Upper lobe of left lung (tissue), 6 donors: Measurements from ENCODE around the gene PEPD. TPM values are rescaled to one million over a fixed set of nuclear protein-coding genes. Genes with fewer than 3 reads are reported as not detected.

Experiments used
- ATAC-seq, 2 donors: fragments of 200-7000 bp; cut with Tn5 transposase; one replicate each; pipeline ENCODE4 v1.9.1; 2022; ENCODE audit warnings: mild to moderate bottlenecking in 2 of 2, moderate library complexity in 2 of 2; ENCODE audit not compliant: low FRiP score in 2 of 2
- DNase-seq, 2 donors: peaks; one replicate each; pipeline ENCODE4 v3.0.0-alpha.2; 2019 to 2020
- H3K27ac ChIP-seq, 4 donors: fragments of 200-600 bp; sonication (generic); one replicate each; pipeline ENCODE4 v1.5.1; 2016 to 2019
- H3K27me3 ChIP-seq, 4 donors: fragments of 200-600 bp; sonication (generic); one replicate each; pipeline ENCODE4 v1.5.1; 2017 to 2019
- H3K36me3 ChIP-seq, 4 donors: fragments of 200-600 bp; sonication (generic); one replicate each; pipeline ENCODE4 v1.5.1; 2016 to 2019
- H3K4me1 ChIP-seq, 4 donors: fragments of 200-600 bp; sonication (generic); one replicate each; pipeline ENCODE4 v1.5.1; 2018 to 2019
- H3K4me3 ChIP-seq, 4 donors: fragments of 200-600 bp; sonication (generic); one replicate each; pipeline ENCODE4 v1.5.1; 2017 to 2019; ENCODE audit warnings: mild to moderate bottlenecking in 2 of 4, moderate library complexity in 1 of 4
- H3K9me3 ChIP-seq, 4 donors: fragments of 200-600 bp; sonication (generic); one replicate each; pipeline ENCODE4 v1.5.1; 2018 to 2019
- CTCF ChIP-seq, 6 experiments: fragments of 450-650 bp in 4 of 6; fragments of 200-600 bp in 2 of 6; sonication (generic) in 2 of 6; IDR thresholded peaks; one replicate each; pipeline ENCODE4 v1.5.1; 2016 to 2019; ENCODE audit warnings: antibody characterized with exemption in 6 of 6
- EP300 ChIP-seq, 4 donors: sonication (generic); formaldehyde crosslinking; IDR thresholded peaks; one replicate each; pipeline ENCODE4 v1.5.1; 2017; ENCODE audit warnings: antibody characterized with exemption in 4 of 4, control low read depth in 2 of 4
- POLR2A ChIP-seq, 4 donors: fragments of 450-650 bp; IDR thresholded peaks; one replicate each; pipeline ENCODE4 v1.5.1; 2016 to 2017; ENCODE audit warnings: antibody characterized with exemption in 4 of 4, mild to moderate bottlenecking in 2 of 4
- POLR2AphosphoS5 ChIP-seq, 2 donors: sonication (generic); formaldehyde crosslinking; IDR thresholded peaks; one replicate each; pipeline ENCODE4 v1.5.1; 2017; ENCODE audit warnings: antibody characterized with exemption in 2 of 2
- WGBS, 2 donors: methylation state at CpG; one replicate each; pipeline ENCODE4 v1.1.5; 2017 to 2018; 5-methylcytosine and 5-hydroxymethylcytosine counted together
- total RNA-seq, 6 donors: library from RNA; depleted of rRNA in 4 of 6; stranded (reverse); fragments of >200 nt in 4 of 6; gene quantifications; one replicate each; pipeline versions ENCODE4 v1.1.0 to v1.2.1, GENCODE V29; 2016 to 2021
- donor health status: DM: no; HTN: no; CAD: no; lungs with moderate emphysema.
- donor health status: DM: no; HTN: yes; CAD: no; lungs with severe emphysema.

The PEPD gene
- total RNA-seq, 6 donors from 2014 or later: 30.4 to 106 (median 80.6) TPM

GRCh38 chr19:33472691-33473652 lies 48.6 kb downstream of the PEPD start:
- Histone ChIP-seq H3K36me3 (peaks cover 6 to 17% (median 8%) of the 10 kb centered on the region in 4 donors), H3K27ac (no peak overlapping the region), H3K4me3 (no peak overlapping the region), H3K4me1 (no peaks in the 10 kb centered on the region), H3K9me3 (no peaks in the 10 kb centered on the region), H3K27me3 (no peaks in the 10 kb centered on the region)
- WGBS, 2 donors: 71 to 78% methylated on average over 23 of the region's 23 CpGs
- DNase-seq: peak in 1 of 2 donors; percentile 3
- no peak for ATAC-seq
- TF ChIP-seq EP300 (IDR thresholded peaks at IDR 0.05) (no peak), CTCF (IDR thresholded peaks at IDR 0.05) (no peak), POLR2AphosphoS5 (IDR thresholded peaks at IDR 0.05) (no peak), POLR2A (IDR thresholded peaks at IDR 0.05) (no peak)

- ATAC-seq: no peak
- Histone ChIP-seq H3K4me3 (no peak overlapping the region), H3K36me3 (peaks cover under 1 to 10% (median 4%) of the 10 kb centered on the region in 4 donors), H3K4me1 (no peaks in the 10 kb centered on the region), H3K27ac (no peak overlapping the region), H3K27me3 (no peaks in the 10 kb centered on the region), H3K9me3 (no peaks in the 10 kb centered on the region)
- DNase-seq: peak in 1 of 2 donors; percentile 3
- TF ChIP-seq POLR2A (IDR thresholded peaks at IDR 0.05) (no peak), CTCF (IDR thresholded peaks at IDR 0.05) (no peak), POLR2AphosphoS5 (IDR thresholded peaks at IDR 0.05) (no peak), EP300 (IDR thresholded peaks at IDR 0.05) (no peak)
- WGBS, 2 donors: 84 to 94% methylated on average over 4 of the region's 4 CpGs
Measured at GRCh38 chr19:33472226-33472625, 49.4 kb downstream of the PEPD start.

- no peak overlapping the region for H3K27ac ChIP-seq
- WGBS, 2 donors: 93 to 96% methylated on average over 6 to 13 of the region's 13 CpGs
- DNase-seq: peak in 1 of 2 donors; percentile 10
- H3K36me3 ChIP-seq: peaks cover 0 to 7% (median 0%) of the 10 kb centered on the region in 4 donors
- ATAC-seq: no peak
- H3K4me3 ChIP-seq: no peak overlapping the region
- TF ChIP-seq POLR2A (IDR thresholded peaks at IDR 0.05) (no peak), POLR2AphosphoS5 (IDR thresholded peaks at IDR 0.05) (no peak), CTCF (IDR thresholded peaks at IDR 0.05) (no peak), EP300 (IDR thresholded peaks at IDR 0.05) (no peak)
- H3K4me1 ChIP-seq: no peaks in the 10 kb centered on the region
- no peaks in the 10 kb centered on the region for H3K27me3 ChIP-seq
- no peaks in the 10 kb centered on the region for H3K9me3 ChIP-seq
Measured at GRCh38 chr19:33471111-33471996, 50.2 kb downstream of the PEPD start.

- Histone ChIP-seq H3K4me3 (no peak overlapping the region), H3K27me3 (no peaks in the 10 kb centered on the region), H3K9me3 (no peaks in the 10 kb centered on the region), H3K36me3 (peaks cover 0 to 7% (median 0%) of the 10 kb centered on the region in 4 donors), H3K4me1 (no peaks in the 10 kb centered on the region), H3K27ac (no peak overlapping the region)
- TF ChIP-seq EP300 (IDR thresholded peaks at IDR 0.05): no peak
- no peak for TF ChIP-seq CTCF (IDR thresholded peaks at IDR 0.05)
- TF ChIP-seq POLR2A (IDR thresholded peaks at IDR 0.05): no peak
- TF ChIP-seq POLR2AphosphoS5 (IDR thresholded peaks at IDR 0.05): no peak
- WGBS, 2 donors: 79 to 83% methylated on average over 5 of the region's 5 CpGs
- no peak for DNase-seq
- no peak for ATAC-seq
Measured at GRCh38 chr19:33470686-33471085, 50.9 kb downstream of the PEPD start.
